Parathyroid adenoma (tissue), 2 donors: ENCODE results near the gene RASSF4.

Experiments
- H2AFZ ChIP-seq: fragments of 300-600 bp; sonication (generic); one replicate; pipeline ENCODE4 v1.7.0; 2017; ENCODE audit warnings: antibody characterized with exemption, mild to moderate bottlenecking
- H3K27ac ChIP-seq: fragments of 300-600 bp; sonication (generic); one replicate; pipeline ENCODE4 v1.7.0; 2017
- H3K27me3 ChIP-seq: fragments of 300-600 bp; sonication (generic); one replicate; pipeline ENCODE4 v1.7.0; 2017; ENCODE audit warnings: low read length; ENCODE audit not compliant: control insufficient read depth, insufficient read depth
- H3K36me3 ChIP-seq: fragments of 300-600 bp; sonication (generic); one replicate; pipeline ENCODE4 v1.7.0; 2017; ENCODE audit warnings: low read length; ENCODE audit not compliant: control insufficient read depth, insufficient read depth
- H3K4me1 ChIP-seq: fragments of 300-600 bp; sonication (generic); one replicate; pipeline ENCODE4 v1.7.0; 2017; ENCODE audit warnings: control low read depth
- H3K4me2 ChIP-seq: fragments of 300-600 bp; sonication (generic); one replicate; pipeline ENCODE4 v1.7.0; 2017; ENCODE audit warnings: low read length
- H3K4me3 ChIP-seq: fragments of 300-600 bp; sonication (generic); one replicate; pipeline ENCODE4 v1.7.0; 2017; ENCODE audit warnings: low read depth, low read length
- H3K79me2 ChIP-seq: fragments of 300-600 bp; sonication (generic); one replicate; pipeline ENCODE4 v1.7.0; 2017; ENCODE audit warnings: control low read depth
- H3K9ac ChIP-seq: fragments of 300-600 bp; sonication (generic); one replicate; pipeline ENCODE4 v1.7.0; 2017; ENCODE audit warnings: mild to moderate bottlenecking
- H3K9me3 ChIP-seq: fragments of 300-600 bp; sonication (generic); one replicate; pipeline ENCODE4 v1.7.0; 2017; ENCODE audit warnings: low read length; ENCODE audit not compliant: control insufficient read depth
- CTCF ChIP-seq: fragments of 300-600 bp; sonication (generic); IDR thresholded peaks from one replicate; pipeline ENCODE4 v1.7.0; 2017; ENCODE audit warnings: antibody characterized with exemption, mild to moderate bottlenecking
- donor health status: primary hyperparathyroidism.

The RASSF4 gene

GRCh38 chr10:44969854-44970253, 10.3 kb downstream of the RASSF4 start:
- Histone ChIP-seq H2AFZ (no peak overlapping the region), H3K9ac (no peak overlapping the region), H3K36me3 (no peaks in the 10 kb centered on the region), H3K9me3 (no peaks in the 10 kb centered on the region), H3K4me1 (peaks cover 3% of the 10 kb centered on the region), H3K4me3 (no peak overlapping the region), H3K79me2 (peaks cover 33% of the 10 kb centered on the region), H3K27me3 (no peaks in the 10 kb centered on the region), H3K4me2 (no peak overlapping the region), H3K27ac (no peak overlapping the region)
- no peak for TF ChIP-seq CTCF

GRCh38 chr10:44970812-44971395, 11.3 kb downstream of the RASSF4 start:
- no peaks in the 10 kb centered on the region for H3K9me3 ChIP-seq
- no peaks in the 10 kb centered on the region for H3K27me3 ChIP-seq
- no peak overlapping the region for H3K4me2 ChIP-seq
- H3K36me3 ChIP-seq: no peaks in the 10 kb centered on the region
- no peaks in the 10 kb centered on the region for H3K4me1 ChIP-seq
- no peak overlapping the region for H2AFZ ChIP-seq
- no peak for TF ChIP-seq CTCF
- H3K79me2 ChIP-seq: peaks cover 27% of the 10 kb centered on the region
- H3K9ac ChIP-seq: no peak overlapping the region
- no peak overlapping the region for H3K27ac ChIP-seq
- H3K4me3 ChIP-seq: no peak overlapping the region

- Histone ChIP-seq H3K9me3 (no peaks in the 10 kb centered on the region), H3K9ac (no peak overlapping the region), H3K4me2 (no peak overlapping the region), H3K79me2 (peaks cover 22% of the 10 kb centered on the region), H3K36me3 (no peaks in the 10 kb centered on the region), H2AFZ (no peak overlapping the region), H3K27ac (no peak overlapping the region), H3K4me1 (no peaks in the 10 kb centered on the region), H3K27me3 (no peaks in the 10 kb centered on the region), H3K4me3 (no peak overlapping the region)
- no peak for TF ChIP-seq CTCF
Measured at GRCh38 chr10:44971434-44971833, 11.8 kb downstream of the RASSF4 start.

GRCh38 chr10:44971935-44972757, 12.5 kb downstream of the RASSF4 start:
- Histone ChIP-seq H3K4me2 (no peak overlapping the region), H3K9me3 (no peaks in the 10 kb centered on the region), H3K27ac (no peak overlapping the region), H3K79me2 (peaks cover 17% of the 10 kb centered on the region), H3K4me1 (no peaks in the 10 kb centered on the region), H3K36me3 (no peaks in the 10 kb centered on the region), H3K27me3 (no peaks in the 10 kb centered on the region), H3K9ac (no peak overlapping the region), H3K4me3 (no peak overlapping the region), H2AFZ (no peak overlapping the region)
- no peak for TF ChIP-seq CTCF
